ENCODE results near the gene STEAP1B.

DNA sequence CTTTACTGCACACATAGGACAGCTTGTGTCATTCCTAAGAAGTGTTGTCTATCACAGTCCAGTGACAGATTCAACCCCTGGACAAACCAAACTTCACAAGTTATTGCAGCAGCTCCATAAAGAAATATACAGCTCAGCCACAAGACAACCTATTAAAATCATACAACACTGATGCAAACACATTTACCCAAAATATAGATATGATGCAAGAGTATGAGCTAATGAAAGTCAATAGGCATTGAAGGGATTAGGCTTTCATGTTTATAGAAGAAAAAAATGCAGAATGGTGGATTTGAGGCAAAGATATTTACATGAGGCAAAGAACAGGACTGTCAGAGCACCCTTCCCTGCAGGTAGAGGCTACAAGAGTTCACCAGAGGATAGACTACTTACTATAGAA, 128.1 kb downstream of the STEAP1B start:
- no peak for TF ChIP-seq CTCF (IDR thresholded peaks at IDR 0.05; ENCODE audit: low read depth, low read length, missing input control)
- TF ChIP-seq RAD21 (IDR thresholded peaks at IDR 0.05): no peak
- no peak for TF ChIP-seq YY1 (IDR thresholded peaks at IDR 0.05)
- TF ChIP-seq MAX (IDR thresholded peaks at IDR 0.05): no peak
- TF ChIP-seq TAF1 (conservative IDR thresholded peaks at IDR 0.05): no peak
- TF ChIP-seq, protein P1, sequence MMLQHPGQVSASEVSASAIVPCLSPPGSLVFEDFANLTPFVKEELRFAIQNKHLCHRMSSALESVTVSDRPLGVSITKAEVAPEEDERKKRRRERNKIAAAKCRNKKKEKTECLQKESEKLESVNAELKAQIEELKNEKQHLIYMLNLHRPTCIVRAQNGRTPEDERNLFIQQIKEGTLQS (IDR thresholded peaks at IDR 0.05): no peak
- TF ChIP-seq, protein P2, sequence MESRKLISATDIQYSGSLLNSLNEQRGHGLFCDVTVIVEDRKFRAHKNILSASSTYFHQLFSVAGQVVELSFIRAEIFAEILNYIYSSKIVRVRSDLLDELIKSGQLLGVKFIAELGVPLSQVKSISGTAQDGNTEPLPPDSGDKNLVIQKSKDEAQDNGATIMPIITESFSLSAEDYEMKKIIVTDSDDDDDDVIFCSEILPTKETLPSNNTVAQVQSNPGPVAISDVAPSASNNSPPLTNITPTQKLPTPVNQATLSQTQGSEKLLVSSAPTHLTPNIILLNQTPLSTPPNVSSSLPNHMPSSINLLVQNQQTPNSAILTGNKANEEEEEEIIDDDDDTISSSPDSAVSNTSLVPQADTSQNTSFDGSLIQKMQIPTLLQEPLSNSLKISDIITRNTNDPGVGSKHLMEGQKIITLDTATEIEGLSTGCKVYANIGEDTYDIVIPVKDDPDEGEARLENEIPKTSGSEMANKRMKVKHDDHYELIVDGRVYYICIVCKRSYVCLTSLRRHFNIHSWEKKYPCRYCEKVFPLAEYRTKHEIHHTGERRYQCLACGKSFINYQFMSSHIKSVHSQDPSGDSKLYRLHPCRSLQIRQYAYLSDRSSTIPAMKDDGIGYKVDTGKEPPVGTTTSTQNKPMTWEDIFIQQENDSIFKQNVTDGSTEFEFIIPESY (IDR thresholded peaks at IDR 0.05): no peak
- no peak for TF ChIP-seq EGR1 (IDR thresholded peaks at IDR 0.05; ENCODE audit: low read depth in 2 of 2)
- no peak for TF ChIP-seq HNF4A (conservative IDR thresholded peaks at IDR 0.05)
- TF ChIP-seq RXRA (IDR thresholded peaks at IDR 0.05): no peak
- no peak for TF ChIP-seq GABPA (IDR thresholded peaks at IDR 0.05 in 1 of 2, conservative IDR thresholded peaks at IDR 0.05 in 1 of 2)
- TF ChIP-seq SP1 (IDR thresholded peaks at IDR 0.05): no peak
- TF ChIP-seq, protein P3, sequence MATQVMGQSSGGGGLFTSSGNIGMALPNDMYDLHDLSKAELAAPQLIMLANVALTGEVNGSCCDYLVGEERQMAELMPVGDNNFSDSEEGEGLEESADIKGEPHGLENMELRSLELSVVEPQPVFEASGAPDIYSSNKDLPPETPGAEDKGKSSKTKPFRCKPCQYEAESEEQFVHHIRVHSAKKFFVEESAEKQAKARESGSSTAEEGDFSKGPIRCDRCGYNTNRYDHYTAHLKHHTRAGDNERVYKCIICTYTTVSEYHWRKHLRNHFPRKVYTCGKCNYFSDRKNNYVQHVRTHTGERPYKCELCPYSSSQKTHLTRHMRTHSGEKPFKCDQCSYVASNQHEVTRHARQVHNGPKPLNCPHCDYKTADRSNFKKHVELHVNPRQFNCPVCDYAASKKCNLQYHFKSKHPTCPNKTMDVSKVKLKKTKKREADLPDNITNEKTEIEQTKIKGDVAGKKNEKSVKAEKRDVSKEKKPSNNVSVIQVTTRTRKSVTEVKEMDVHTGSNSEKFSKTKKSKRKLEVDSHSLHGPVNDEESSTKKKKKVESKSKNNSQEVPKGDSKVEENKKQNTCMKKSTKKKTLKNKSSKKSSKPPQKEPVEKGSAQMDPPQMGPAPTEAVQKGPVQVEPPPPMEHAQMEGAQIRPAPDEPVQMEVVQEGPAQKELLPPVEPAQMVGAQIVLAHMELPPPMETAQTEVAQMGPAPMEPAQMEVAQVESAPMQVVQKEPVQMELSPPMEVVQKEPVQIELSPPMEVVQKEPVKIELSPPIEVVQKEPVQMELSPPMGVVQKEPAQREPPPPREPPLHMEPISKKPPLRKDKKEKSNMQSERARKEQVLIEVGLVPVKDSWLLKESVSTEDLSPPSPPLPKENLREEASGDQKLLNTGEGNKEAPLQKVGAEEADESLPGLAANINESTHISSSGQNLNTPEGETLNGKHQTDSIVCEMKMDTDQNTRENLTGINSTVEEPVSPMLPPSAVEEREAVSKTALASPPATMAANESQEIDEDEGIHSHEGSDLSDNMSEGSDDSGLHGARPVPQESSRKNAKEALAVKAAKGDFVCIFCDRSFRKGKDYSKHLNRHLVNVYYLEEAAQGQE (IDR thresholded peaks at IDR 0.05): no peak
- TF ChIP-seq JUND (IDR thresholded peaks at IDR 0.05): no peak

All from liver (tissue), 3 donors.